GM21515 (cell line): ENCODE data around the gene NPVF.

ENCODE experiments used
- ATAC-seq: cut with Tn5 transposase; IDR thresholded peaks from one replicate; pipeline ENCODE4 v1.9.1; 2021; ENCODE audit not compliant: unreplicated experiment

NPVF gene

DNA sequence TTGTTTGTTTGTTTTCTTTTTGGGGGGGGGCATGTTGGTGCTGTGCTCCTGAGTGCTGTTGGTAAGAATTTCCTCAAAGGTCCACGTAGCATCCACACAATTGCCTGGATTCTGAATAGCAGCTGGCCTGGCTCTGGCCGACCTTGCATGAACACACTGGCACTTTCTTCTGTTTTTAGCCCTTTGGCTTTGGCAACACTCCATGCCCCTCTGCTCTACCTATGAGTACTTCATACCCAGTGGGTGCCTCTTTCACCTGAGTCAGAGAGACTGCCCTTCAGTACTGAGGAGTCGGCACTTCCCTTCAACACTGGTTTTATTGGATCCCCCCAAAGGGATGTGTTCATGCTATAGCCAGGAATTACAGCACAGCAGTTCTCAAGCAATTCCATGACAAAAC lies 7.2 kb upstream of the NPVF start:
- ATAC-seq = no peak

DNA sequence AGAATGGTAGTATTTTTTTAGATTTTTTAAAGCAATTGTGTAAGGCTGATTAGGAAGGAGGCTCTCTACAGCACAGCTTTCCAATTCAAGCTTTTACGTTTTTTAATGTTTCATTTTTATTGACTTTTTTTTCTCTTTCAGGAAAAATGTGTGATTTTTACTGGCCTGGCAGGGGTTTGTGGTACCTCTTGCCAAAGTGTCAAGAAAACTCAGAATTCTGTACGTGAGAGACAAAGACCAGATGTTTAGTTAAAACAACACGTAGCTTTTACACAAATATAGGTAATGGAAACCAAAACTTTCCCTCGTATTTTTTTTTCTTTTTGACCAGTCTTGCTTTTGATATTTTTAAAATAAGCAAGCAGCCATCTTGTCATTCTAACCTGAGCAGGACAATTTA lies 6.0 kb upstream of the NPVF start:
- no peak for ATAC-seq

DNA sequence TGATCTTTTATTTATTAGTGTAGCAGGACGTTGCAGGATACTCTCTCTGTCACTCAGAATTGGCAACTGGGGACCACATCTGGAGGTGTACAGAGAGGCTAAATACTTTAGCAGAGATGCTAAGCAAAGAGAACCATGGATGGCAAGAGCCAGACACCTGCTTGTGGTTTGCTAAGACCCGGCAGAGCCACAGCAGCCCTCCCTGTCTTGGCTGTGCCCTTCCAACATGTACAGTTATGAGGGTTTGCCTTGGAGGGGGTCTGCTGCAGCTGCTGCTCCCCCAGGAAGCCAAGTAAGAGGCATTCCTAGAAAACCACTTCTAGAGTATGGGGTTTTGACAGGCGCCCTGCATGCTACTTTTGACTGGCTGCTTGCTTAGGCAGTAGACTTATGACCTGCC lies 5.1 kb downstream of the NPVF start:
- ATAC-seq = no peak

DNA sequence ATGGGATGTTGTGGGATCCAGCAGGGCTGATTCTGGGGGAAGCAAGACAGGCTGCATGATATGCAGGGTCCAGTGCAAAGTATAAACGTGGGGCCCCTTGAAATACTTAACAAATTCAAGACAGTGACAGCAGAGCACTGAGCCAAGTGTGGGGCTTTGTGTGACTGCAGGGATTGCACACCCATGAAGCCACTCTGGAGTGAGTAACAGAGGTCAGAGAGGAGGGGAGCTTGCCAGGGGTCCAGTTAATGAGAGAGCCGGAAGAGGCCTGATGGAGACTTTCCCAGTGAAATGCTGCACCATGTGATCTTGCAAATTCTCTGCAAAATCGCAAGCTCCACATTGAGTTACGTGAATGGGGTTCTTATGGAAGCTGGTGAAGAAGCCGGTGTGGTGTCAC lies 5.6 kb downstream of the NPVF start:
- ATAC-seq = no peak

DNA sequence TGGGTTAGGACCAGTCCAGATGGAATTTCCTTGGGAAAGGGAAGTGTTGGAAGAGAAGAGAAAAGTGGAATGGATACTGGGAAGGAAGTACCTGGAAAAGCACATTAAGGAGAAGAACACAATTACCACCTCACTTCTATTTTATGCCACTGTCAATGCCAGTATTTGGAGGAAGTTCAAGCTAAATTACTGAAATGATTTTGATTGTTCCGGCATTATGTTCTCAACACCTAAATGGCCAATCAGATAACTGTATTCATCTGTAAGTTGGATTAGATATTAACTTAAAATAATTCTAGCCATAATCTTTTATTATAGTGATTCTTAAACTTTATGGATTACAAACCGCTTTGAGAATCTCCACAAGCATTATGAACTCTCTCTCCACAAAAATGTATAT lies 7.3 kb downstream of the NPVF start:
- no peak for ATAC-seq

DNA sequence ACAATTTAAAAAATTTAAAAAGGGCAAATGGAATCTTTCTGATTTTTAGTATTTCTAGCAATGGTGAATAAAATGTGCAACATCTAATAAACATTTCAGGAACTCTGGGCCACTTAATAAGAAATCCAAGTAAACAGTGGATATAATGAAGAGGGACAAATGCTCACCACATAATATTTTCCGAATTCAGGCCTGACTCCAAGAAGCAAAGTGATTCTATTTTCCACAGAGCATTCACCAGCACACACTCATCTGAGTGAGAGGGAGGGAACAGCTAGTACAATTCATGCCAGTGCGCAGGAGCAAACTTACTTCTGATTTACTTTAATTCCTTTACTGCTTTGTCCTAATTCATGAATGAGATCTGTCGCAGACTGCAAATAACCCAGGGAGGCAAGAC lies 10.1 kb downstream of the NPVF start:
- no peak for ATAC-seq

DNA sequence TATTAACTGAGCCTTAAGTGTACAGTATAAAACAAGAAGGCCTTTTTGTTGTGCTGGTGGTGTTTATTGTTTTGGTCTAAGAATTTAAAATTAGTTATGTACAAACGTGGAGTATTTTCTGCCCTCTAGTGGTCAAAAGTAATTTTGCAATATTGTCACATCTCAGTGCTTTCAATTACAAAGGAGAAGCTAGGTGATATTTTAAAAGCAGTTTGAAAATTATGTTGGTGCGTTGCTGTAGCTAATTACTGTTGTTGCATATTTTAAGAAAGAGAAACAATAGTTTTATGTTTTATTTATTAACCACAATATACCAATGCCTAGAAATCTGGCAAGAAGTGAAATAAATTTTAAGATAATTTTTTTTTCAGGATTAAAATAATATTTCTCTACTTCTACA lies 11.4 kb downstream of the NPVF start:
- peak; percentile 66 for ATAC-seq

DNA sequence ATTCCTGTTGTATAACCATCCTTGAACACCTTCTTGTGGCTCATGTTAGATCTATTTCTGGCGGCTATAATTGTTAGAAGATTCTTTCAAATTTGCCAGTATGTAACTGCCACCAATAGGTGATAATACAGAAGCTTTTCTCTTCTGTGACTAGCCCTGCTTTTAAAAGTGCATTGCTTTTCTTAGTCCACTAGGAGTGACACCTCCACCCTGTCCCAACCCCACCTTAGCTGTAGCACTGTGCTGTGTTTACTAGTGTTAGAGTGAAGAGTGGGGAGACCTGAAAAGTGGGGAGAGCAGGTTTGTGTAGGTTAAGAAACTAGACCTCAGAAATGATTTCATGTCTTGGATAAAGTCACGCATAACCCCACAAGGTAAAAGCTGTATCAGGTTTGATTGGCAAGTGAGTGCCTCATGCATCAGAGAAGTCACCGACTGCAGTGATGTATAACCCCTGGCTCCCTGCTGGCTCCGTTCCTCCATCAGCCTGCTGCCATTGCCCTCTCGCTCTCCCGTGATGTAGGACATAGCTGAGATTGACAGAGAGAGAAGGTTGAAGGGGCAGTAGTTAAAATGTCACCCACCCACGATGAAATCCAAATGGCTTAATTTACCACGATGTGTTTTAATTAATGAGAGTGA lies 12.5 kb downstream of the NPVF start:
- no peak for ATAC-seq

DNA sequence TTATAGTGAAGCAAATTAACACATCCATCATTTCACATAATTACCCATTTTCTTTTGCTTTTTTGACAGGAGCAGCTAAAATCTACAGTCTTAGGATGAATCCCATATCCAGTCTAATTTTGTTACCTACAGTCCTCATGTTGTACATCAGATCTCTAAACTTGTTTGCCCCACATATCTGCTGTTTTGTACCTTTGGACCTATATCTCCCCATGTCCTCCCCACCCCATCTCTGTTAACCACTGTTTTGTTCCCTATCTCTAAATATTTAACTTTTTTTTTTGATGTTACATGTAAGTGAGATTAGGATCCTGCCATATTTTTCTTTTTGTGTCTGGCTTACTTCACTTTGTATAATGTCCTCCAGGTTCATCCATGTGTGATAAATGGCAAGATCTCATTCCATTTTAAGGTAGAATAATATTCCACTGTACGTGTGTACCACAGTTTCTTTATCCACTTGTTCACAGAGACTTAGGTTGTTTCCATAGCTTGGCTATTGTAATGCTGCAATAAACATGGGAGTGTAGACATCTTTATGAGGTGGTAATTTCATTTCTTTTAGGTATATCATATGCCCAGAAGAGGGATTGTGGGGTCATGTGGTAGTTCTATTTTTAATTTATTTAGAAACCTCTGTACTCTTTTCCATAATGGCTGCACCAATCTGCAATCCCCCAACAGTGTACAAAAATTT lies 19.6 kb downstream of the NPVF start:
- ATAC-seq = no peak

DNA sequence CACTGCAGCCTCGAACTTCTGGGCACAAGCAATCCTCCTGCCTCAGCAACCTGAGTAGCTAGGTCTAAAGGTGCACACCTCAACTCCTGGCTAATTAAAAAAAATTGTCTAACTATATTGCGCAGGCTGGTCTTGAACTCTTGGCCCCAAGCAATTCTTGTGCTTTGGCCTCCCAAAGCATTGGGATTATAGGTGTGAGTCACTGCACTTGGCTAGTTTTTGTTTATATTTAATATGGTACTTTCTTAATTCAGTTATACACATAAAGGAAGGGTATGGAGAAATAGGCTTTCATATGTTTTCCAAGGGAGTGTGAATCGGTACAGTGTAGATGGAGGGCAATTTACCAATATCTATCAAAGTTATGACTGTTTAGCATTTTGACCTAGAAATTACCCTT lies 20.4 kb downstream of the NPVF start:
- no peak for ATAC-seq

DNA sequence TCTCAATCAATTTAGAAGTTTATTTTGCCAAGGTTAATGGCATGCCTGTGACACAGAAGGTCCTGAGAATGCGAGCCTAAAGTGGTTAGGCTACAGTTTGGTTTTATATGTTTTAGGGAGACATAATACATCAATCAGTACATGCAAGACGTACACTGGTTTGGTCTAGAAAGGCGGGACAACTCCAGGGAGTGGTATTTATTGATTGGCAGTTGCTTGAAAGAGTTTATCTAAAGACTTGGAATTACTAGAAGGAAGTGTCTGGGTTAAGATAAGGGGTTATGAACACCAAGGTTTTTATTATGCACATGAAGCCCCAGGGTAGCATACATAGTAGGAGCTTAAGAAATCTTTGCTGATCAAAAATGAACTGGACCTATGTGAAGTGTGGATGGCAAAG lies 21.5 kb downstream of the NPVF start:
- no peak for ATAC-seq

DNA sequence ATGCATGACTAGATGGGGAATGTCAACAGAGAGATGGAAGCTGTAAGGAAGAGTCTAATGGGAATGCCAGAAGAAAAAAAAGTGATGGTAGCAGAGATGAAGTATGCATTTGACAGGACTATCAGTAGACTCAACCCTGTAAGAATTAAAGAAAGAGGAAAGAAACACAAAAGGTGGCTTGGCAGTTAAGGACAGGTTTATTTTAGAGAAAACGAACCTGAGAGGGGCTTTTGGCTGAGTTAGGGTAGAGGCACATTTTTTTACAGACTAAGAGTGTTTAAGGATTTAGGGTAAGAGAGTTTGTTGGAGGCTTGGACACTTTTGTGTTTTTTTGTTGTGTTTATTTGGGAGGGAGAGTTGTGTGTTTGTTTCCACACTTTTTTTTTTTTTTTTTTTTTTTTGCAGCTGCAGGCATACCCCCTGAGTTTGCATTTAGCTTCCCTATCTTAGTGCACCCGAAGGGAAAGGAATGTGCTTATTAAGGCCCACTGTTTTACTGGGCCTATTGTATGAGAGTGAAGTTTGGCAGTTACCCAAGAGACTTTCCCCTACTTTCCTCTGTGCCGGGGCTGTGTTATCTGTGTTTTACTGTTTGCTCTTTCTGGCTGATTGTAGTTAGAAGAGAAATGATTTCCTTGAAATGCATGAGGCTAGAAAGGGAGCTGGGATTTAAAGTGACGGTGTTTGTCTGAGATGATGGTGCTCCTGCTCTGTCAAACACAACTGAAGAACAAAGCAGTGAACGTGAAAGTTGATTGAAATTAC lies 32.0 kb downstream of the NPVF start:
- ATAC-seq = no peak

DNA sequence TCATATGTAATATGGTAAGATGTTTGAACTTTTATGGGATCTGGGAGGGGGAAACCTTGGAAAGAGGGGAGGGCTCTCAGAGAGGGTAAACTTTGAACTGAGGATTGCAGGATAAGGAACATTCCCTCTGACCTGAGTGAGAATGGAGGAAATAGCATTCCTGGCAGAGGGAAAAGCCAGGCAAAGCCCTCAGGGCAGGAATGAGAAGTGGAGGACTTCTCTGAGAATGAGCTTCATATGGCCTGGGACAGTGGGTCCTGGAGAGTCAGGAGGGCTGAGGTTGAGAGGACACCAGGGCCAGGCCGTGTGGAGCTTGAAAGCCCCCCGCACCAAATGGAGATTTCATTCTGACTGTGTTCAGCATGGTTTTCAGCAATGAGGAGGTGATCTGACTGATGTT lies 34.2 kb downstream of the NPVF start:
- ATAC-seq = no peak

DNA sequence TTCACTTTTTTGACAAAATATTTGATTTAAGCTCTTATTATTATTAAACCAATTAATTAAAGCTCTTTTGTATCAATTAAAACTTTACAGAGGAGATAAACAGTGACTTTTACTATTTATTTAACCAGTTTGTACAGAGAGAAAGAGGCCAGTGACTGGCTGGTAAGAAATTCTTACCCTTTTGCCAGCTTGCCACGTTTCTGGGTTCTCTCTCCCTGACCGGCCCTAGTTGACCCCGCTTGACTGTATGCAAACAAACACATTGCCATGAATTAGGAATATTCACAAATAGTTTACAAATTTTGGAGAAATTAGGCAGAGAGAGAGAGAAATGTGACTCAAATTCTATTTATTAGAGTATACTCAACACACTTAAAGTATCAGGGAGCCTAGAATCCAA lies 36.2 kb downstream of the NPVF start:
- ATAC-seq = no peak

DNA sequence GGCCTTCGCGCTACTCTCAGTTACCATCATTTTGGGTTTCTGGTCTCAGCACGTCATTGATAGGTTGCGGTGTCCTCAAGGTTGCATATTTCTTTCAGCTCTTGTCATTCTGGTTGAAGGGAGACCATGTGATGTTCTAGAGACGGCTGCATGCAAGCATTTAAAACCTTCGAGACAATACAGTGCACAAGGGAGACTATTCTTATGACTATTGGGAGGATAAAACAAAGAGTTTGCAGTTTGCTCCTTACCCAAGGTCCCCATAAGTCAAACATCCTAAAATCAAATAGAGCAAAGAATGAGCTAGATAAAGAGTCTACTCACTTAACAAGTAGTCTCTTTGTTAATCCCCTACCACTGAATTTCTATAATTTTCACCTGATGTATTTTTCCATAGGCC lies 39.1 kb downstream of the NPVF start:
- ATAC-seq = no peak

DNA sequence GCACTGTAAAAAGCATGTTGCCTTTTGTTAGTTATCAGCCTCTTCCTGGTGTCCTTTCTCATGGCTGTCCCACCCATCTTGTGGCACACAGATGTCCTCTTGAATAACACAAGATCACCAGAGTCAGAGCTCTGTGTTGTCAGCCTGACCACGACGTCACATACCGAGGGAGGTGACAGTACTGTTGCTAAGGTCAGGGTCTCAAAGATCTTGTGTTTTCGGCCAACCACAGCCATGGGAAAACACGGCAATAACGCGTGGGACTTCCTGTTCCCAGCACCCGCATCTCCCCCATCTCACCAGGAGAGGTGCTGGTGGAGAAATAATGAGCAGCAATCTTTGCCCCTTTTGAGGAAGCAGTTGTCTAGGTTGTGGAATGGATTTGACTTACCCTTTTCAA lies 40.4 kb downstream of the NPVF start:
- no peak for ATAC-seq

DNA sequence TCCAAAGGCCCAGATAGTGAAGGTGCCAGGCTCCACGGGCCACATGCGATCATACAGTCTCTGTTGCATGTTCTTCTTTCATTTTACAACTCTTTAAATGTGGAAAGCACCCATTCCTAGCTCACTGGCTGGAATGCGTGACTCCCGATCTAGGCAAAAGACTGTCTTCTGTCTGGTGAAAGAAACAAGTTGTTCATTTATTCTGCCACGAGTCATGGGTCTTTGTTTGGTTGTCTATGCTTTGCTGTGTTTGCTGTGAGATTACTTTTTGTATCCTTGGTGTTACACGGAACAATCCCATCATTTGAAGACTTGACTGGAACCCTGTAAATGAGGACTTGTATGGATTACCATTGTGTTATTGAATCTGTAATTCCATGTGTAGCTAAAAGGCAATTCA lies 41.9 kb downstream of the NPVF start:
- no peak for ATAC-seq

DNA sequence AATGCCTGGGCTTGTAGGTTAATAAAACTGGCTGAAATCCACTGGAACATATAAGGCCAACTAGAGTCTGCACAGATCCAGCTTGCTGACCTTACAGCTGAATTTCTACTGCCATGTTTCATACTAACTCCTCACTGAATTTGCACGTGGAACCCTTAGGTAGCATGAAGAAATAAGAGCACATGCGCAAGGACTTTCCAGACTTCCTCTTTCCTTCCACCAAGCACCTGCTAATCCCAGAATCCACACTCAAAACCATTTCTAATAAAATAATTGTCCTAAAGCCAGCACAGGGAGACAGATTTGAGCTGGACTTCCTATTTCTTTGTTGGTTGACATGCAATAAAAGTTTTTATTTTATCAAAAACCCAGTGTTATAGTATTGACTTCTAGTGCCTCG lies 46.8 kb downstream of the NPVF start:
- no peak for ATAC-seq

DNA sequence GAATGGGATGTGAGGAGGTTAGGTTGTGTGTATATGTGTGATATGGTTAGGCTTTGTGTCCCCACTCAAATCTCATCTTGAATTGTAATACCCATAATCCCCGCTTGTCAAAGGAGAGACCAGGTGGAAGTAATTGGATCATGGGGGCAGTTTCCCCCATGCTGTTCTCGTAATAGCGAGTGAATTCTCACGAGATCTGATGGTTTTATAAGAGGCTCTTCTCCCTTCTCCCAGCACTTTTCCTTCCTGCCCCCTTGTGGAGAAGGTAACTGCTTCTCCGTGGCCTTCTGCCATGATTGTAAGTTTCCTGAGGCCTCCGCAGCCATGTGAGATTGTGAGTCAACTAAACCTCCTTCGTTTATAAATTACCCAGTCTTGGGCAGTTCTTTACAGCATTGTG lies 47.3 kb downstream of the NPVF start:
- ATAC-seq = no peak

DNA sequence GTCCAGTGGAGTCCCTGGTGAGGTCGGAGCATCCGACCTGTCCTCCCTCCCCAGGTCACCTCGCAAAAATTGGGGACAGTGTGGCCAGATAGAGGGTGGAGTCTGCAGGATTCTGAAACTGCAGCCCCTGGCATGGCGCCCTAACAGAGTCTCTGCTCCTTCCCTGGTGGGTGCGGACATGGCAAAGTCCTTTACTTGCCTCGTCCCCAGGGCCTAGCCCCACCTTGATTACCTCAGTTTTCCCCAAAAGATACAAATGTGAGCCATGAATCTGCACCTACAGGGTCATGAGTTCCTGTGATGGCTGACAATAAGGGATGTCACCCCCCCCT lies 47.7 kb downstream of the NPVF start:
- no peak for ATAC-seq

DNA sequence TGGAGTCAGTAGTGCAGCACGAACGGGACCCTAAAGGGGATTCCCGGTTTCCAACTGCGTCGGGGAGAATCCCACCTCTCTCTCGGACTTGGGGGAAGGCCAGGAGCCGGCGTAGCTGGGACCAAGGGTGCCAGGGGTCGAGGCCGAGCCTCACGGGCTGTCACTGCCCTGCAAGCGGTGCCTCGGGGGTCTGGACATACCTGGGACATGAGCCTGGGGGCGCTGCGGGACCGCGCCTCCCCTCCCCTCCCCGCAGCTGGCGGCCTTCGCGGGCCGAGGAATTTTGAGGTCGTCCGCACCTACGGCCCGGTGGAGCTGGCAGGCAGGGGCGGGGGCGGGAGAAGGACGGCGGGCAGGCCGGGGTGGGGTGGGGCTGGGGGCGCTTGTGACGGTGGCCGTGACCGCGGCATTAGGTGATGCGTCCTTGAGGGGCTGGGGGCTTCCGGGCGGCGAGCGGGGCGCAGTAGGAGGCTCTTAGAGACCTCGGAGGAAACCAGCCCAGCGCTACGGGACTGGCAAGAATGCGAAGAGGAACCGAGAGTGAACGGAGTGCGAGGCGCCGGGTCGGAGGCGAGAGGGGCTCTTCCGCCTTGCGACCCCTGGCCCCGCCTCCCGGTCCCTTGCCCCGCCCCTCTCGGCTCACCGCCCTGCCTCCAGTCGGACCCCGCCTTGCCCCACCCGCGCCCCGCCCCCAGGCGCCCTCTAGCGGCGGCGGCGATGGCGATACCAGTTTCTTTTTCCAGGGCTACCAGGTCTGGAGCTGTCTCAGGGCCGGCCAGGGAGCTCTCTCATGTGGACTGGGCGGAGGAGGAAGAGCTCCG lies 48.3 kb downstream of the NPVF start:
- ATAC-seq = peak; percentile 97

DNA sequence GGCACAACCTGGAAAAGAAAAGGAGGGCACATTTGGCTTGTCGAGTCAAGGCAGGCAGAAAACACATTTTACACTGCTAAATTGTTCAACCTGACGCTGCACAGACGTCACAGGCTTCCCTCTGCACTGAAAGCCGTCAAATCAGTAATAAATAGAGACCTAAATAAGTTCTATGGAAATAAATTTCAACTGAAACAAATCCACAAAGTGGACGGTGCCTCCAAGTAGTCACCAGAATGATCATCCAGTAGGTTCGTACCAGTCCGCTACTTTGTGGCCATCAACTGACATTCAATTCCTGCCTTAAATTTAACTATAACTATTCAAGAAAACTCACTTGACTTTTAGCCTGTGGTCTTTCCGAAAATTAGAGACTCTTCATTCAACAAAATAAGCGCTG lies 49.0 kb downstream of the NPVF start:
- ATAC-seq = no peak
